ENCODE data around the gene KLHDC10.
A peak's percentile ranks its signal among the peaks of the same experiment; 100 is the strongest.
"Not testable (repeated sequence)": the region's sequence is repeated elsewhere in the genome, so short reads cannot be mapped to it uniquely, and the experiment has no call there.

KLHDC10 gene

GRCh38 chr7:130118801-130119200 lies 48.5 kb downstream of the KLHDC10 start:
- no peak for DNase-seq

- DNase-seq: no peak
Observed at GRCh38 chr7:130123501-130123900, 53.2 kb downstream of the KLHDC10 start.

- DNase-seq: no peak
Observed at GRCh38 chr7:130124711-130125110, 54.4 kb downstream of the KLHDC10 start.

GRCh38 chr7:130126840-130127239 lies 56.5 kb downstream of the KLHDC10 start:
- DNase-seq: not testable (repeated sequence)

GRCh38 chr7:130127404-130127803 lies 57.1 kb downstream of the KLHDC10 start:
- no peak for DNase-seq

- DNase-seq: no peak
Observed at GRCh38 chr7:130127821-130128317, 57.5 kb downstream of the KLHDC10 start.

- DNase-seq: no peak
Observed at GRCh38 chr7:130129011-130129411, 58.7 kb downstream of the KLHDC10 start.

GRCh38 chr7:130131191-130131834 lies 61.0 kb downstream of the KLHDC10 start:
- no peak for DNase-seq

GRCh38 chr7:130131964-130132875 lies 61.9 kb downstream of the KLHDC10 start:
- peak in 1 of 14 donors; percentile 59 for DNase-seq

GRCh38 chr7:130133029-130133782 lies 62.9 kb downstream of the KLHDC10 start:
- no peak for DNase-seq

- no peak for DNase-seq
Observed at GRCh38 chr7:130134106-130134636, 63.8 kb downstream of the KLHDC10 start.

GRCh38 chr7:130134726-130135125 lies 64.4 kb downstream of the KLHDC10 start:
- DNase-seq: no peak

- no peak for DNase-seq
Observed at GRCh38 chr7:130135208-130136205, 65.2 kb downstream of the KLHDC10 start.

- DNase-seq: no peak
Observed at GRCh38 chr7:130136579-130137167, 66.3 kb downstream of the KLHDC10 start.

GRCh38 chr7:130137207-130137606 lies 66.9 kb downstream of the KLHDC10 start:
- DNase-seq: no peak

GRCh38 chr7:130139193-130139960 lies 69.0 kb downstream of the KLHDC10 start:
- DNase-seq: peak in 1 of 14 donors; percentile 19

- DNase-seq: peak in 1 of 14 donors; percentile 36
Observed at GRCh38 chr7:130140551-130141160, 70.3 kb downstream of the KLHDC10 start.

- DNase-seq: peak in 9 of 14 donors; percentile 19 to 96 (median 55)
Observed at GRCh38 chr7:130141161-130141883, 71.0 kb downstream of the KLHDC10 start.
